Heart right ventricle (tissue), 16 donors: ENCODE data around the gene RFXAP. TPM values are rescaled to one million over a fixed set of nuclear protein-coding genes. Genes with fewer than 3 reads are reported as not detected.
A peak's percentile ranks its signal among the peaks of the same experiment; 100 is the strongest.

Experiments used
- ATAC-seq, 8 donors: fragments of 200-7000 bp; cut with Tn5 transposase; one replicate each; pipeline ENCODE4 v1.9.1; 2020; ENCODE audit warnings: mild to moderate bottlenecking in 8 of 8, moderate library complexity in 8 of 8, moderate number of reproducible peaks in 1 of 8
- DNase-seq, 2 donors: peaks; one replicate each; pipeline ENCODE4 v3.0.0-alpha.2; 2020
- H3K27ac ChIP-seq, 10 donors: fragments of 200-600 bp; sonication (generic) in 2 of 10; one replicate each; pipeline versions ENCODE4 v1.5.0 to v1.8.0; 2020 to 2022; ENCODE audit warnings: mild to moderate bottlenecking in 3 of 10
- H3K27me3 ChIP-seq, 7 donors: fragments of 200-600 bp; one replicate each; pipeline ENCODE4 v1.8.0; 2021 to 2022; ENCODE audit warnings: mild to moderate bottlenecking in 2 of 7
- H3K36me3 ChIP-seq, 9 donors: fragments of 200-600 bp; sonication (generic) in 1 of 9; one replicate each; pipeline versions ENCODE4 v1.5.0 to v1.8.0; 2020 to 2022; ENCODE audit warnings: mild to moderate bottlenecking in 2 of 9
- H3K4me1 ChIP-seq, 9 donors: fragments of 200-600 bp; sonication (generic) in 1 of 9; one replicate each; pipeline versions ENCODE4 v1.5.0 to v1.8.0; 2020 to 2022; ENCODE audit warnings: mild to moderate bottlenecking in 4 of 9
- H3K4me3 ChIP-seq, 10 donors: fragments of 200-600 bp; sonication (generic) in 2 of 10; one replicate each; pipeline versions ENCODE4 v1.5.0 to v1.8.0; 2020 to 2022; ENCODE audit warnings: mild to moderate bottlenecking in 7 of 10, moderate library complexity in 2 of 10
- H3K9me3 ChIP-seq, 11 donors: fragments of 200-600 bp in 10 of 11; sonication (generic) in 2 of 11; one replicate each; pipeline versions ENCODE4 v1.5.0 to v1.8.0; 2013 to 2022; ENCODE audit warnings: mild to moderate bottlenecking in 2 of 11, control low read depth in 1 of 11, moderate library complexity in 1 of 11
- CTCF ChIP-seq, 9 donors: fragments of 200-600 bp; sonication (generic) in 2 of 9; IDR thresholded peaks; one replicate each; pipeline versions ENCODE4 v1.5.0 to v1.8.0; 2021 to 2022; ENCODE audit warnings: antibody characterized with exemption in 9 of 9, mild to moderate bottlenecking in 5 of 9, moderate library complexity in 1 of 9
- WGBS, 2 donors: extraction: QIAGEN DNeasy Blood & Tissue Kit; methylation state at CpG; one replicate each; pipeline ENCODE4 v1.1.7; 2013; ENCODE audit warnings: inconsistent platforms in 1 of 2; 5-methylcytosine and 5-hydroxymethylcytosine counted together
- intact Hi-C, 10 donors: fragments of 100-400 bp; cut with DNase I; formaldehyde crosslinking; loops; one replicate each; pipeline versions ENCODE4 v1.11.1 to v1.14.2; 2022
- polyA plus RNA-seq, 2 donors: library from polyadenylated mRNA; stranded (reverse); fragments of 200-250 nt; gene quantifications; one replicate each; pipeline ENCODE4 v1.2.3, GENCODE V29; 2013
- total RNA-seq, 10 donors: library from RNA; stranded (reverse); fragmentation: NEBNext Ultra II Directional in 3 of 10; extraction: Animal tissue kit (Norgen Biotek cat#: 25700) in 3 of 10; gene quantifications; one replicate each; pipeline versions ENCODE4 v1.2.1 to v1.2.4, GENCODE V29; 2021 to 2023
- donor health status: Arrhythmogenic right ventricular cardiomyopathy.
- donor health status: ischemic (EF 13 %, LVEDD 7.1; RV severe dilation, severe dysfunction).
- donor health status: healthy with polysubstance abuse.
- donor health status: DM: no; HTN: yes; CAD: no.
- donor health status: DM: no; HTN: no; CAD: no.
- donor health status: ischemic (EF 25% LVEDD 6.9; RV normal size, moderate dysfunction).
- donor health status: ischemic (EF 25% LVEDD 5.7; RV mildly dilated, moderate dysfunction).
- donor health status: healthy.
- donor health status: DM: yes; HTN: yes; CAD: no.
- donor health status: Ischemic cardiomyopathy.
- donor health status: ischemic (EF 35%, LVEDD 5.7; RV mildly dilated, moderate dysfunction).
- donor health status: nonischemic (EF 11% LVEDD 7.7; RV severe dilation, severe dysfunction).
- donor health status: DM: yes; HTN: yes; CAD: no.
- donor health status: PGD.
- donor health status: ischemic (EF 29% LVEDD 5.4; RV normal size, mild dysfunction).
- donor health status: nonischemic (EF 23%, LVEDD 6.1; RV moderate dilation, normal function).

RFXAP gene
- total and polyA plus RNA-seq, 12 donors, result 2.0 to 6.9 (median 3.7) TPM

GRCh38 chr13:36815062-36815461 lies 4.0 kb upstream of the RFXAP start:
- intact Hi-C loops, result no loop called here
- ATAC-seq, result no peak
- Histone ChIP-seq H3K9me3 (no peaks in the 10 kb centered on the region), H3K4me1 (peaks cover 0 to 16% (median 9%) of the 10 kb centered on the region in 9 donors), H3K27ac (no peak overlapping the region), H3K36me3 (no peaks in the 10 kb centered on the region), H3K27me3 (no peaks in the 10 kb centered on the region), H3K4me3 (no peak overlapping the region)
- 80 to 82% methylated on average over 2 of the region's 2 CpGs for WGBS, 2 donors
- peak in 2 of 9 donors; percentile 7 to 27 for TF ChIP-seq CTCF (IDR thresholded peaks at IDR 0.05)
- no peak for DNase-seq

DNA sequence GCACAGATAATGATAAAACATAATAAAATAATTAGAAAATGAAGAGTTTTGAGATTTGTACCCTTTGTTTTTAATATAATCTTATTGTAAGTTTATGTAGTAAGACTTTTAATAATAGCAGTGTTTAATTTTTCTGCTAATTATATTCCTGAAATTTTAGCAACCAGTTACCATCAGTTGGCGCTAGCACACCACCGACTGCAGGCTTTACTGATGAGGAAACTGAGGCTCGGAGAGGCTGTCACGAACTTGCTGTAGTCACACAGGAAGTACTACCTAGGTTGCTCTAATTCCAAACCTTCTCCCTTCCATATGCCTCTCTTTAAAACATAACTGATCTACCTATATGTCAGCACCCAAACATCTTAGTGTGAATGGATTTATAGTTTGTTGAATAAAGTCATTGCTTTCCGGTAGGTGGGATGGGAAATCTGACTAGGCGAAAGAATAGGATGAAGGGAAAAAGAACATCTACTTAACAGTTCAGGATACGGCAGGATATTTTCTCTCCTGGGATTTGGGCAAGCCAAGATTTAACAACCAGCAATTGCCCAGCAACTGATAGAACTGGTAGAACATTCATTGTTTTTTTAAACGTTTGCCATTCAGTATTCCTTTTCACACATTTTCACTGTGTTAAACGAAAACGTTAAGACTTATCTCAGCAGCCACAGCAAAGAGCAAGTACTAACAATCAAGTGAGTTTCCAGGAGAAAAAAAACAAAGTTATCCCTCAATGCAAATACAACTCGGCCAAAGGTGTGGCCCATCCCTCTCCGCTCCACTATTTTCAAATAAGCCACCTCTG lies 822 bp upstream of the RFXAP start:
- Histone ChIP-seq H3K4me1 (peaks cover 0 to 45% (median 26%) of the 10 kb centered on the region in 9 donors), H3K27me3 (no peaks in the 10 kb centered on the region), H3K27ac (peak overlapping the region in 7 of 10 donors; percentile 62 to 89 (median 78)), H3K9me3 (no peaks in the 10 kb centered on the region), H3K4me3 (peak overlapping the region; percentile 68 to 97 (median 78)), H3K36me3 (peaks cover 0 to 4% (median 0%) of the 10 kb centered on the region in 9 donors)
- TF ChIP-seq CTCF (IDR thresholded peaks at IDR 0.05), result no peak
- DNase-seq (no peak), ATAC-seq (peak in 5 of 8 donors; percentile 1 to 31 (median 12))
- WGBS, 2 donors, result 33 to 40% methylated on average over 12 of the region's 12 CpGs
- intact Hi-C loops, result no loop called here

DNA sequence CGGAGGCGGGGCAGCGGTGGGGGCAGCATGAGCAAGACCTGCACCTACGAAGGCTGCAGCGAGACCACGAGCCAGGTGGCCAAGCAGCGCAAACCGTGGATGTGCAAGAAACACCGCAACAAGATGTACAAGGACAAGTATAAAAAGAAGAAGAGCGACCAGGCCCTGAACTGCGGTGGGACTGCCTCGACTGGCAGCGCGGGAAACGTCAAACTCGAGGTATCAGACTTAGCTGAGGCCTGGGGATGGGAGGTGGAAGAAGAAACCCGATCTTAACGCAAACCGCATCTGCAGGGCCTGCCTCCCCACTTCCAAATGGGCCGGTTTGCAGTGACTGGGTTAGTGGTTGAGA lies 693 bp downstream of the RFXAP start:
- intact Hi-C loops, result no loop called here
- H3K27me3 ChIP-seq, result no peaks in the 10 kb centered on the region
- DNase-seq, result peak in 1 of 2 donors; percentile 10
- H3K36me3 ChIP-seq, result peaks cover 0 to 5% (median 0%) of the 10 kb centered on the region in 9 donors
- TF ChIP-seq CTCF (IDR thresholded peaks at IDR 0.05), result no peak
- 1% methylated on average over 20 of the region's 20 CpGs for WGBS, 2 donors
- H3K4me3 ChIP-seq, result peak overlapping the region; percentile 68 to 97 (median 78)
- no peaks in the 10 kb centered on the region for H3K9me3 ChIP-seq
- ATAC-seq, result peak in 4 of 8 donors; percentile 9 to 19 (median 10)
- peaks cover 0 to 41% (median 27%) of the 10 kb centered on the region in 9 donors for H3K4me1 ChIP-seq
- peak overlapping the region in 6 of 10 donors; percentile 45 to 89 (median 79) for H3K27ac ChIP-seq

GRCh38 chr13:36820222-36820621 lies 1.2 kb downstream of the RFXAP start:
- intact Hi-C loops, result no loop called here
- H3K4me1 ChIP-seq, result peaks cover 0 to 40% (median 27%) of the 10 kb centered on the region in 9 donors
- 53 to 56% methylated on average over 4 of the region's 4 CpGs for WGBS, 2 donors
- DNase-seq (no peak), ATAC-seq (no peak)
- H3K27me3 ChIP-seq, result no peaks in the 10 kb centered on the region
- H3K36me3 ChIP-seq, result peaks cover 0 to 10% (median 0%) of the 10 kb centered on the region in 9 donors
- H3K27ac ChIP-seq, result peak overlapping the region in 1 of 10 donors; percentile 89
- H3K4me3 ChIP-seq, result peak overlapping the region; percentile 68 to 97 (median 78)
- no peaks in the 10 kb centered on the region for H3K9me3 ChIP-seq
- no peak for TF ChIP-seq CTCF (IDR thresholded peaks at IDR 0.05)
